A549 treated with ZK216348 at 1 μM for 4 hours (cell line): ENCODE data around the gene TBC1D23. TPM values are rescaled to one million over a fixed set of nuclear protein-coding genes. Genes with fewer than 3 reads are reported as not detected.

Source experiments
- total RNA-seq: library from RNA; stranded (reverse); fragments of 200-300 nt; extraction: Qiagen RNA extraction; gene quantifications from 5 replicates; pipeline ENCODE4 v1.2.3, GENCODE V29; 2022; ENCODE audit warnings: low read depth

TBC1D23 gene
- 8.1 to 15.0 TPM (median 12.8 TPM) in 5 replicates for total RNA-seq

DNA sequence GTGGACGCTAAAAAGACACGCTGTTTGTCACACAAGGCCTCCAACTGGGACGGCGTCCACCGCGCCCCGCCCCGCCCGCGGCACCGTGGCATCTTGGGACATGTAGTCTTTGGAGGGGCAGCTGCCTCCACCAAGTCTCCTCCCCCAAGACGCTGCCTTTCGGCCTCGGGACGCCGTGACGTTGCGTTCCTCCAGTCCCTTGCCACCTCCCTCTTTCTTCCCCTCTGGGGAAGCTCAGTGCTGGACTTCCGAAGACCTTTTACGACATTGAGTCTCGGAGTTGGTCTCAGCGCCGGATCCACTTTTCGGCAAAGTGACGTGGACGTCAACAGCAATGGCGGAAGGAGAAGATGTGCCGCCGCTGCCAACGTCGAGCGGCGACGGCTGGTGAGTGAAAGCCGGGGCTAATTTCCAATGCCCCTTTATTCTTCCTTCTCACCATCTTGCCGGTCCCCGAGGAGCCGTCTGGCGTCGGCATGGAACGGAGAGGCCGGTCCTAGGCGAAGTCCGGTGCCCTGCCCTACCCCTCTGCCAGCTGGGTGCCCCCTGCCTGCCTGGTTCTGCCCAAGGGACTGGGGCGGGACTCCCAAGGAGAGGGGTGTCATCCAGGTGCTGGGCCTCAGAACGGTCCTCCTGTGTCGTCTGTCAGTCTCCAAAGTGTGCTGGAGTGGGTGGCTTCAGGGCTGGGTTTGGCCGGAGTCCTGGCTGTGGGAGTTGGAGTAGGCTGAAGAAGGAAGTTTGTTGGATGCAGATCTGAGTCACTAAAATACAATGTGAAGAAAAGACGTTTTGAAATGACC is at the start of gene TBC1D23:
Gene TBC1D23, plus strand, starts transcription at position 308 of the 800 bp plus-strand sequence. Its CDS starts 27 bp downstream, at position 335.

DNA sequence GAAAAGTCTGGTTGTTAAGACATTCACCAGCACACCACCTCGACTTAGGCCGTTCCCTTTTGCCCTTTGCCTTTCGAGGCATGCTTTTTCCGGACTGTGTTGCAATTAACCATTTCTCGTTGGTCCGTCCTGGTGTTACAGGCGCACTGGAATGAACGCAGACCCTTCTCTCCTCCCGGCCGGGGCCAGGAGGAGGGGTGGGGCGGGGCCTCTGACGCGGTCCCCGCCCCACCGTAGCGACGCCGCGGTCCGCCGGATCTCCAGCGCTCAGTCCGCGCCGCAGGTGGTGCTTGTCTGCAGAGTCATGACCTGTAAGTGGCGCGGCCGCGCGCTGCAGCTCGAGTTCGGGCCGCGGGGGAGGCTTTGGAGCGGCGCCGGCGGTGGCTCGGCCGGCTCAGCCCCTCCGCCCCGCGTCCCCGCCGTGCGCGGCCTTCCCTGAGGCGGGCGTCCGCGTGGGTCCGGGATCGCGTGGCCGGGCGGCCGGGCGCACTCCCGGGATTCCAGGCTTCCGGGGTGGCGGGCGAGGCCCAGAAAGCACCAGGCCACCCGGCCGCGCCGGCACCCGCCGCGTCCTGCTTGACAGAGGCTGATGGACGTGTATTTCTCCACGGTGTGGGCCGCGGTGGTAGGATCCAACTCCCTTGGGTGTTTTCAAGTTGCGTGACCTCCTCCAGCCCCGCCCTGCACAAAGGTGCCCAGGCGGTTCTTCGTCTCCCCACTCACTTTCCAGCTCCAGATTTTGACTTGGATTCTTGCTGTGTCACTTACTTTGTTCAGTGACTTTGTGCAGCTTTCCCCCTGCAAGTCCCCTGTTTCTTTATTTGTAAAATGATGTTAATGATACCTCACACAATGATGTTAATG is 73.9 kb downstream of the TBC1D23 start, which contains the start of gene NIT2:
Gene NIT2, plus strand, starts transcription at position 270 of the 864 bp plus-strand sequence. Its CDS starts 35 bp downstream, at position 305.

Other genes with a start within 250 kb of the TBC1D23 start
- gene FILIP1L, start 146.5 kb upstream of the TBC1D23 start, total RNA-seq: 0.11 to 0.27 TPM (median 0.18 TPM) in 4 of 5 replicates, not detected in the other
- 74.4 to 96.6 TPM (median 91.4 TPM) in 5 replicates for gene NIT2, start 73.8 kb downstream of the TBC1D23 start, total RNA-seq
- gene TOMM70, start 140.1 kb downstream of the TBC1D23 start, total RNA-seq: 38.7 to 63.6 TPM (median 46.8 TPM) in 5 replicates
- gene LNP1, start 140.5 kb downstream of the TBC1D23 start, total RNA-seq: 0.64 to 1.4 TPM (median 0.79 TPM) in 5 replicates
- gene TMEM45A, start 231.6 kb downstream of the TBC1D23 start, total RNA-seq: 2.0 to 4.0 TPM (median 2.7 TPM) in 5 replicates